Activated CD8-positive, alpha-beta memory T cell treated with anti-CD3 and anti-CD28 coated beads, Interleukin-2, amount 50 U/mL, for 1 hour (primary cell): Measurements from ENCODE around the gene PRKN.
A peak's percentile ranks its signal among the peaks of the same experiment; 100 is the strongest.

Experiments
- DNase-seq: peaks from one replicate; pipeline ENCODE4 v3.0.0-alpha.2; 2020; ENCODE audit errors: extremely low read depth

The PRKN gene

DNA sequence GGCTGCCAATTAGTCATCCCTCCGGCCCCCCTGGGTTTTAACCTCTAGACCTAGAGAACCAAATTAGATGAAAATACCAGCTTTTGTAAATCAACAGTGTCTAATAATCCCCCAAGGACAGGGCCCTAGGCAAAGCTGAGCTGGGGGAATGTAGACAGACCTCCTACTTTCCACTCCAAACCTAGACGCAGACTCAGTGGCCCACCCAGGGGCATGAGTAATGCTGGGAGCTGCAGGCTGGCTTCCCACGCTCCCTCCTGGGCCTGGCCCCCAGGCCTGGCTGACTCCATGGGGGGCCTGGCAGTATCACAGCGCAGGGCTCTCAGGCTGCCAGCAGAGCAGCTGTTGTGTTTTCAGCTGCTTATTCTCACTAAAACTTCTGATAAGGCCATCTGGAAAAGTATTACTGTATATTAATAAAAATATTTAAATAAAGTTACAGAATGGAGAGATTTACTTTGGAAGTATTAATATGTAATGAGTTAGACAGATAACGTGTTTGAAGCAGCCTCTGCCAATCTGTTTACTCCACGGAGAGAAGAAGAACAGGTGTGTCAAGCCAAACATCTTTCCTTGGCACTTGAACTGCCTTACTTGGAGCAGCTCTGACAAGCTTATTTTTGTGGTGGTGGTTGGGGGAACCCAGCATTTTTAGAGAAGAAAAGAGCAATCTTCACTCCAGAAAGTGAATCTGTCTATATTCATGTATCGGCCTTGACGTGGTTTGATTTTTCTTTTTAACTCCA is 1309.7 kb downstream of the PRKN start:
- no peak for DNase-seq

DNA sequence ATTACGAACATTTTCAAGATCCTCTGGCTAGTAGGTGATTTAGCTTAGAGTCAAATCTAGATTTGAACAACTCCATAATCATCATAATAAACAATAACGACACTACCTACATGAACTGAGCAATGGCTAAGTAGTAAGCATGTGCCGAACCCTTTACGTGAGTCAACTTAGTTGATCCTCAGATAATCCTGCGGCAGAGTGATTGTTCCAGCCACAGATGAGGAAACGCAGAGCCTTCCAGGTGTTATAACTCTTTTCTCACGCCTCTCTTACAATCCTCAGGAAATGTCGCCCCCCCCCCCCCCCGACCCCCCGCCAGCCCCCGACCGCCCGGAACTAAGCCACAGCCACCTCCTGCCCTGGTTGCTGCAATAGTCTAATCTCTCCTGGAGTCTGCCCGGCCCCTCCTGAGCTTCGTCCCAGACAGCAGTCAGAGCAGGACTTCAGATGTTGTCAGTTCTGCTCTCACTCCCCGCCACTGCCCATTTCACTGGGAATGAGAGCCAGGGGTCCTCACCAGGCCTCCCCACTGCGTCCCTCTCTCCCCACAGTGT is 1312.2 kb downstream of the PRKN start:
- no peak for DNase-seq

DNA sequence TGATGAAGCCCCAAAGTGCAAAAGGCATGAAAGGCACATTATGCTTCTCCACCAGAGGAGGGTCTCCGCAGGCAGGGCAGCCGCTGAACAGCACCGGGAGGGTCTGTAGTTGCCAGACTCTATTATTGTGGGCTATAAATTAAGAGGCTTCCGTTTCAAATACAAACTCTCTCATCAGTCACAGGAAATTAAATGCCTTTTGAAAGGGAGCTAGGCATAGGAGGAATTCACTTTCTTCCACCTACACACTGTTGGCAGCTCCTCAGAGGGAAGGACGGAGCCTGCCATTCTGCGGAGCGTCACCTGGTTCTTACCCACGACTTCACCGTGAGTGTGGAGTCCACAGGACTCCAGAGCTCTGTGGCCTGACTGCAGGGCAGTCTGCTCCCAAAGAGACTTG is 1312.9 kb downstream of the PRKN start:
- DNase-seq = no peak

DNA sequence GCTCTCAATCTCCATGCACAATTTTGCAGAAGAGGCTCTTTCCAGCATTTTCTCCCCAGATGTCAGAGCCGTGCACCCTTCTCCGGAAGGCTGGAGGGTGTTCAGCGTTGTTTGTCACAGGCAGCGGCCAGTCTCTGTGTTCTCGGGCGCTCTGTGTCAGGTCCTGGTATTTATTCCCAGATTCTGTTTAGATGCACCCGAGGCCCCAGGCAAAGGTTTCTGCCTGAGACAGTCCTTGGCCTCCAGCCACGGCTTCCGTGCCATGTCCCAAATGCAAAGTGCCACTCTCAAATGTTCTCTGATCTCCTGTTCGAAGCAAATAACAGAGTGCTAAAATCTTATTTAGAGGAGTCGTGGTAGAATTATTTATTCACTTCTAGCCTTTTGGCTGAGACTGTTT is 1313.4 kb downstream of the PRKN start:
- no peak for DNase-seq

- DNase-seq = no peak
Observed at GRCh38 chr6:161413355-161413771, 1314.2 kb downstream of the PRKN start.

GRCh38 chr6:161412795-161413194 is 1314.8 kb downstream of the PRKN start:
- DNase-seq = no peak

DNA sequence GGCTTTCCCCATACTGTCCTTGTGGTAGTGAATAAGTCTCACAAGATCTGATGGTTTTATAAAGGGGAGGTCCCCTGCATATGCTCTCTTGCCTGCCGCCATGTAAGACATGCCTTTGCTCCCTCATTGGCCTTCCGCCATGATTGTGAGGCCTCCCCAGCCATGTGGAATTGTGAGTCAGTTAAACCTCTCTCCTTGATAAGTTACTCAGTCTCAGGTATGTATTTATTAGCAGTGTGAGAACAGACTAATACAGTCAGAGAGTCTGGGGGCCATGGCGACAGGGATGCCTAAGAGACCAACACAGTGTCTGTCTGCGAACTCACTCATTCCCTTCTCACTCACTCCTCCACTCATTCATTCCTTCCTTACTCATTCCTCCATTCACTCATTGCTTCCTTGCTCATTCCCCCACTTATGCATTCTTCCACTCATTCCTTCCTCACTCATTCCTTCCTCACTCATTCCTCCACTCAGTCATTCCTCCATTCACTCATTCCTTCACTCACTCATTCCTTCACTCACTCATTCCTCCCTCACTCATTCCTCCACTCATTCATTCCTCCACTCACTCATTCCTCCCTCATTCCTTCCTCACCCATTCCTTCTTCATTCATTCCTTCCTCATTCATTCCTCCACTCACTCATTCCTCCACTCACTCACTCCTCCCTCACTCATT is 1316.2 kb downstream of the PRKN start:
- no peak for DNase-seq

DNA sequence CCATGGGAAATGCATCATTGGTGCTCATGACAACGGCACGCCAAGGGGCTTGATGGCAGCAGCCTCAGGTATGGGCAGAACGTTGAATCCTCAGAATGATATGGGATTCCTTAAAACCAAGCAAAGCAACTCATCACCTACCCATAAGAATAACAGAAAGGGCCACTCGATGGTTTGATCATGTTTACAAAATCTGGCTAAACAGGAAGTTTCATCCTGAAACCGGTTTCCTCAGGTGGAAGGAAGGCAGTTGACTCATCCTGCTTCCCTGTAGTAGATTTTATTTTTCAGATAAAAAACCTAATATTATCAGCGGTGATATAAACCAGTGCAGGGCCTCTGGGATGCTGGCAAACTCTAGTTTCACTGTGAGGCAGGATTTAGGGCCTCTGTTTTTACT is 1316.8 kb downstream of the PRKN start:
- DNase-seq = no peak

- DNase-seq = no peak
Observed at GRCh38 chr6:161410076-161410475, 1317.5 kb downstream of the PRKN start.

DNA sequence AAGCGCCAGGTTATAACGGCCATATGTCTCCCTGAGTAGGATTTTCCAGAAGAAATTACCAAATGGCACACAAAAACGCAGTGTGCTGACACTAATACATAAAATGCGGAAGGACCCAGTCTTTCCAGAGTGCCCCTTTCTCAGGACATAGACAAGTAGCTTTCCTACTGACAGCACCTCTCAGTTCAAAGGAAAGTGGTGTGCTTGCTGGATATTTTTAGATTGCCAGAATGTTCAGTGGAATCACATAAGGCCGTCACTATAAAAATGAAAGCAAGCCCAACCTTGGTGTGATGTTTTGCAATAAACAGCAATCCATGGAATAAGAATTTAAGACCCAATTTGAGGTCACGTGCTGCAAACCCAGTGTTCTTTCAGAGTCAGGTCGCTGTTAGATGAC is 1318.2 kb downstream of the PRKN start:
- no peak for DNase-seq

DNA sequence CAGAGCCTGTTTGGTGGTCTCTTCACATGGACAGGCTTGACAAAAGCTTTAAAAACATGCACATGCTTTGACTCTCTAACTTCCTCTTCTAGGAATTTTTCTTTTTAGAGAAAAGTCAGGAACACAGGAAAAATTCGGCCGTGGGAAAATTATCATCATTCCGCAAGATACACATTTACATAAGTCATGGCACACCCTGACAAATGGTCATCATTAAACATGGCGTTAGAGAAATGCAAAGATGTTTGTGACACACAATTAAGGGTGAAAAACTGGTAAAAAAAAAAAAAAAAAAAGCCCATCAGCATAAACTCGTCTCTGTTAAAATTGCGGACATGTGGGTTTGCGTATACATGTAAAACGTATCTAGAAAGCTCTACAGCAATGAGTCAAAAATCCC is 1319.5 kb downstream of the PRKN start:
- DNase-seq = no peak

- no peak for DNase-seq
Observed at GRCh38 chr6:161407581-161407980, 1320.0 kb downstream of the PRKN start.

DNA sequence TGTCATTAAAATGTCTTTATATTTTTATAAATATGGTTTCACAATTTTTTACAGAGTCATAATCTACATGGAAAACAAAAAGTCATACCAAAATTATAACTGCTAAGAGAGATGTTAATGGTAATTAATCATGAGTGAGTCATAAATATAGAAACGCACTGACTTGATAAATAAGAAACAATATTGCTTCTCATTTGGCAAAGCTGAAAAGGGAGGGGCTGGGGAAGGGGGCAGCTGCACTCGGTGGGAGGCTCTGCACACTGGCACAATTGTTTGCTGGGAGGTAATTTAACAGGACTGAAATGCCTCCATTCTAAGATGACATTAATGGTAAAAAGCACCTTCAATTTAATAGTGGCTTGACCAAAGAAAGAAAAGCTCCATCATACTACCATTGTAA is 1320.5 kb downstream of the PRKN start:
- no peak for DNase-seq

DNA sequence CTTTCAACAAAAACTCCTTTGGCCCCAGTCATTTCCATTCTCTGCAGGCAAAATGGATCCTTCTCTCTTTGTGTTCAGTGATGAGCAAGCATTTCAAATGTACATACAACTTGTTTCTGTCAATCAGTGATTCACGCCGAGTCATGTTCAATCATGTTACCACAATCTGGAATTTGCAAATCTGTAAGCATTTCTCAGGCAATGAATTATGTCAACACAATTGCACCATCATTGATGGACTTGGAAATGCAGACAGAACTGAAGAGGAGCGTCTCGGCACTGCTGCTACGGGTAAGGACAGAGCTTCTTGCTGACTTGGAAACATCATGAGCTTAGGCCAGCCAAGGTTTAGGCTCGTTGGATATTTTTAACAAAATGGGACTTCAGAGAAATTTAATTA is 1320.9 kb downstream of the PRKN start:
- no peak for DNase-seq

DNA sequence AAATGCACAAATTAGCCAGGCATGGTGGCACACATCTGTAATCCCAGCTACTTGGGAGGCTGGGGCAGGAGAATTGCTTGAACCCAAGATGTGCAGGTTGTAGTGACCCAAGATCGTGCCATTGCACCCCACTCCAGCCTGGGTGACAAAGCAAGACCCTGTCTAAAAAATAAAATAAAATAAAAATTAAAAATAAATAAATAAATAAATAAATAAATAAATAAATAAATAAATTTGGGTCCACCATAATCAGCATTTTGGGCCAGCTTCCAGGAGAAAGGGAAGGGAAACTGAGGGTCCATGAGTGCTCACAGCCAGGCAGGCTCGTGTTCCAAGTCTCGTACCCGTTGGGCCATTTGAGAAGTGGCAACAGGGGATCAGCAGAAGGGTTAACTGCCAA is 1322.1 kb downstream of the PRKN start:
- no peak for DNase-seq

DNA sequence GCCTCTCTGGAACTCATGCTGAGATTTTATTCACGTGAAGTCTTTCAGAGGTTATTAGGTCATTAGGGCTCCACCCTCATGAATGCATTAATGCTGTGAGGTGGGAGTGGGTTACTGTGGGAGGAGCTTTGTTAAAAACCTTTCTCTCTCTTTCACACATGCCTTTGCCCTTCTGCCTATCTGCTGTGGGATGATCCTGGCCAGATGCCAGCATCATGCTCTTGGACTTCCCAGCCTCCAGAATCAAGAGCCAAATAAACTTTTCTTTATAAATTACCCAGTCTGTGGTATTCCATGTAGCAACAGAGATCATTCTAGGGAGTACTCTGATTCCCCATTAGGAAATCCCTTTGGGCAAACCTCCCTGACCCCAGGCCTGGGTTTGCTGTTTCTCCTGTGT is 1323.8 kb downstream of the PRKN start:
- DNase-seq = no peak

DNA sequence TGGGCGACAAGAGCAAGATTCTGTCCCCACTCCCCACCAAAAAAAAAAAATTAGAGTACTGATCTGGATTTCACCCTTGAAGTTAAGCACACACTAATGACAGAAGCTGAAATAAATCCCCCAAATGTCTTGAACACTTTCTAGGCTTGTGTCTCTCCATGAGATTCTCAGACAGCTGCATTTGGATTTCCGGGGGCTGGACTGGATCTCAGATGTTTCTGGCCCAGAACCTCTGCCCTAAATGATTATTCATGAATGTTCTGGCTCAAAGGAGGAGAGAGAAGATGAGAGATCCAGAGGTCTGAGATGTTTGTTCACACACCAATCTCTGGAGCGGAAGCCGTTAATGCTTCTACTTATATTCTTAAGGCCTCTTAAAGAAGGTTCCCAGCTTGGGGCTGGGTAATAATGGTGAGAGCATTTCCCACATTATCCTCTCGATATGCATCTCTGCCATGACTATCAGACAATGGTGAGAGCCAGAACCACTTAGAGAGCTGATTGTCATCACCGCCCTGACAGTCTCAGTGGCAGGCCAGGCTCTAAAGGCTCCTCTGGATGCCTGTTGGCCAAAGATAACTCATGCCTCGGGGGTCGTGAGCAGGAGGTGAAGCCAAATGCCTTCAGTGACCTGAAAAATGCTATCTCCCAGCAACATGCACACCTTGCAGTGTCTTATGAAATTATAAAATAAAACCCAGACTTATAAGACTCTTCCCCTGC is 1325.8 kb downstream of the PRKN start:
- no peak for DNase-seq

DNA sequence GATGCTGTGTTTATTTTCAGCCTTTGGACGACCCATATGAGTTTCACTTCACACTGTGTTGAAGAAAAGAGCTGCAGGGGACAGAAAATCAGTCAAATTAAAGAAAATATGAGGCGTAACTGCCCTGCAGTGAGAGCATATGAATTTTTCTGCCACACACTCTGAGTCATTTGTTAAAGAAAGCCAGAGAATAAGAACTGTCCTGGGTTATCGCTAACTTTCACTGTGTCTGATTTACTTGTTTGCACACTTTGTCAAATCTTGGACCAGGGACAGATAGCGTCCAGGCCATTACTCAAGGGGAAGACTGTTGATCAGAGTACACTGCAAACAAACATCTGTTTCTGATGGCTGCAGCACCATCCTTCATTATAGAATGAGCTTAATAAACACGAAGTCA is 1326.9 kb downstream of the PRKN start:
- no peak for DNase-seq

- DNase-seq = no peak
Observed at GRCh38 chr6:161396539-161396938, 1331.0 kb downstream of the PRKN start.

- DNase-seq = no peak
Observed at GRCh38 chr6:161395716-161396231, 1331.8 kb downstream of the PRKN start.

GRCh38 chr6:161394437-161394836 is 1333.1 kb downstream of the PRKN start:
- no peak for DNase-seq

GRCh38 chr6:161393839-161394364 is 1333.7 kb downstream of the PRKN start:
- DNase-seq = peak; percentile 23
